G401.6 (cell line): Measurements from ENCODE around the gene CHST11.

Experiments
- FAIRE-seq: peaks from 2 replicates; lab custom pipeline; 2012; peaks lifted over from hg19 to GRCh38; lab: Jason Lieb, UNC

CHST11 gene

GRCh38 chr12:104482748-104483147 lies 26.0 kb downstream of the CHST11 start:
- no peak for FAIRE-seq

GRCh38 chr12:104484079-104484478 lies 27.3 kb downstream of the CHST11 start:
- FAIRE-seq, result no peak

GRCh38 chr12:104485651-104486362 lies 29.1 kb downstream of the CHST11 start:
- FAIRE-seq, result no peak

DNA sequence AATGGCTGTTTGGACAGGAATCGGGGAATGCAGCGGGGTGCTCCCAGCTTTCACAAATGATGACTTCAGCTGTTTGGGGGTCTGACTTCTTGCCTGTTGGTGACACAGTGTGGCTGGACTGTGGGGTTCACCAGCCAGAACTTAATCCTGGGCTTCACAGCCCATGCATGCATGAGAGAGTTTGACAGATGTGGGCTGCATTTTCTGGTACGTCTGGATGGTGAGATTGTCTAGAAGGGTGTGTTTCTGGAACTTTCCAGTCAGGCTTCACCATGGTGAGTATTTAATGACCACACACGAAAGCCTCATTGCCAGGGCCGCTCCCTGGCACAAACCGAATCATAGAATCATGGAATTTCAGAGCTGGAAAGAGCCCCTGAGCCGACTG lies 29.6 kb downstream of the CHST11 start:
- FAIRE-seq, result no peak

GRCh38 chr12:104486943-104487819 lies 30.4 kb downstream of the CHST11 start:
- FAIRE-seq, result no peak

- no peak for FAIRE-seq
Observed at GRCh38 chr12:104488374-104488773, 31.6 kb downstream of the CHST11 start.

GRCh38 chr12:104490186-104490585 lies 33.4 kb downstream of the CHST11 start:
- FAIRE-seq, result no peak

- no peak for FAIRE-seq
Observed at GRCh38 chr12:104490850-104491249, 34.1 kb downstream of the CHST11 start.

GRCh38 chr12:104493496-104493895 lies 36.7 kb downstream of the CHST11 start:
- no peak for FAIRE-seq

DNA sequence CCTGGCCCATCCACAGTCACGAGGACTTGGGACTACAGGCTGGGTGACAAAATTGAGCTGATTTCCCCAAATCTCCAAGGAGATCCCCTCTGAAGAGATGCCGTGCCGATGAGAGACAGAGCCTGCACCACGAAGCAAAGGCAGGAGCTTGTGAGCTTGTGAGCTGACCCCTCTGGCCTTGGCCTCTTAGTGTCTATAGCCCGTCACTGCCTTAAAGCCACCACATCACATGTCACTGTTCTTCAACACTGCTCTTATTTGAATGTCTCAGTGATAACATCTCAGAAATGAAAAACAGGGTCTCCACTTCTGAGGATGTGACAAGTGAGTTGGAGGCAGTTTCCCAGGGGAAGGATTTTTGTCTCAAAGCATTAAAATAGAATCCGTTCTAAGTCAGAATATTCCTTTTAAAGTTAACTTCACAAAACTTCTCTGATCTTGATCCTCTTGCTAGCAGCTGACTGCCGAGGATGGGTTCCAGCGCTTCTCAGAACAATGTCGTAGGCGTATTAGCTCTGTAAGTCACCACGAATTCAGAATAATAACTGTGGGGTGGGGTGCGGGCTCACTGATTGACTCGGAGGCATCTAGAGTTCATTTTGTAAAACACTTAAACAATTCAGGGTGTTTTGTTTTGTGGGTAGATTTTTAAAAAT lies 37.5 kb downstream of the CHST11 start:
- FAIRE-seq, result no peak

GRCh38 chr12:104494793-104495158 lies 38.0 kb downstream of the CHST11 start:
- FAIRE-seq, result no peak

- FAIRE-seq, result no peak
Observed at GRCh38 chr12:104495786-104496185, 39.0 kb downstream of the CHST11 start.

GRCh38 chr12:104496336-104496735 lies 39.6 kb downstream of the CHST11 start:
- no peak for FAIRE-seq

- FAIRE-seq, result no peak
Observed at GRCh38 chr12:104498211-104498801, 41.6 kb downstream of the CHST11 start.

DNA sequence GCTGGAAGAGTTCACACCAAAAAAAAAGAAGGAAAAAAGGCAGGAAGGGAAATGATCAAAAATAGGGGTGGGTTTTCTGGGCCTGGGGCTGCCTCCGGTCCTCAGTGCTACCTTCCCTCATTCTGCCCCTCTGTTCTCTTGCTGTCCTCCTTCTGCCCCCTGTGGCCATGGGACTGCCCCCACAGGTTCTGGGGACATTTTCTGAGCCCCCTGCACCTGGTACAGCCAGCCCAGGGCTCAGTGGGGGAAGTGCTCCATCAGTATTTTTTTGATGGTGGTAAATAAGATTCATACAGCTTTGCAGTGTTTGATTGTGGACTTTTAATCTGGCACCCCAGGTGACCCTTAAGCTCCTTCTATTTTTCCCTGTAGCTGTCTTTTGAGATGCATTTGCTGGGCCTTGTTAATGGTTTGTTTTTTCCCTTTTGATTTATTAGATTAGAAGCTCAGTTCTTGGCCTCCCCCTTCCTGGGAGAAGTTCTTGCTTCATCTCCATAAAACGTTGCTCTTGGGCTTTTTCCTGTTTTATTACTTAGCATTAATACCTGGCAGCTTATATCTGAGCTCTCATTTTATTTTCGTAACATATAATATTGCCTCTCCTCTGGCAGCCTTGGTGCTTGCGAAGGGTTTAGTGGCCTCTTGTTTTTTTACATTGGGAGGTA lies 43.1 kb downstream of the CHST11 start:
- FAIRE-seq, result no peak

GRCh38 chr12:104501115-104501514 lies 44.4 kb downstream of the CHST11 start:
- no peak for FAIRE-seq

DNA sequence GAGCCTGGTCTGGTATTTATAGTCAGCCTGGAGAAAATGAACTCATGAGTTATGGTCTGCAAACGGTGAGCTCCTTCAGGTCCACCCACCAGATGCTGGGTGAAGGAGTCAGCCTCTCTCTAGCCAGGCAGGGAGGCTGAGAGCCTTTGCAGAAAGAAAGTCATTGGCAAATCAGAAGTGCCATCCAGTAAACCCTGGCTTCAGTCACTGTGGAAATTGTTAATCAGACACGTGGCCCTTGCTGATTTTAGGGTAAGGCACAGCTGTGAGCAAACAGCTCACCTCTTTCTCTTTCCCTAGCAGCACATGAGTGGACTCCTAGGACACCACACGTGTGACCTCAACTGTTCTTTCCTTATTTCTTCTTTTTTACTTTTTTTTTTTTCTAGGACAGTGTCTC lies 44.9 kb downstream of the CHST11 start:
- no peak for FAIRE-seq

DNA sequence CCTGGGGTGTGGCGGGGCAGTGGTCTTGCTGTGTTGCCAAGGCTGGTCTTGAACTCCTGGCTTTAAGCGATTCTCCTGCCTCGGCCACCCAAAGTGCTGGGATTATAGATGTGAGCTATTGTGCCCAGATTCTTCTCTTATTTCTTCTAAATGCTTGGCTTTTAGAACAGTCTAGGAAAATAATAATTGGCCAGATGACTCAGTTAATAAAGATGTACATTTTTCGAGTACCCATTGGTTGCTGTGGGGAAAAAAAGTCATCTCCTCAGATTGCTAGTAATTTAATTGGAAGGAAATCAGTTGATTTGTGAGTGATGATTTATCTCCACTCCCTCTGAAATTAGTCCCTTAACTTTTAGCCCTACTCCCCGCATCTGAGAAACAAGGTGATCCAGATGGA lies 45.5 kb downstream of the CHST11 start:
- FAIRE-seq, result no peak

- FAIRE-seq, result no peak
Observed at GRCh38 chr12:104502638-104503037, 45.9 kb downstream of the CHST11 start.

DNA sequence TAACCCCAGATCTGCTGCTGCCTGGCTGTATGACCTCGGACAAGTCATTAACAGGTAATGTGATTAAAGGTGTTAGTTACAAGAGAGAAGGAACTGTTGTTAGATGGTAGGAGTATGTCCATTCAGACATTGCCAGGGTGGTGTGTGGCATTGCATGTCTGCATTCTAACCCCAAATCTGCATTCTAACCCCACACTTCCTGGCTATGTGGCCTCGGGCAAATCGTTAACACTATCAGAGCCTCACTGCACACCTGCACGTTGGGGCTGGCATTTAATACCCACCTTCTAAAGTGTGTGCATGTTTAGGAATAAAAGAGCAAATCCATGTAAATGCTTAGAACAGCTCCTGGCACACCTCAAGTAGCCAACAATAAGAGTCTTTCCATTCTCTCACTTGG lies 46.4 kb downstream of the CHST11 start:
- FAIRE-seq, result no peak

DNA sequence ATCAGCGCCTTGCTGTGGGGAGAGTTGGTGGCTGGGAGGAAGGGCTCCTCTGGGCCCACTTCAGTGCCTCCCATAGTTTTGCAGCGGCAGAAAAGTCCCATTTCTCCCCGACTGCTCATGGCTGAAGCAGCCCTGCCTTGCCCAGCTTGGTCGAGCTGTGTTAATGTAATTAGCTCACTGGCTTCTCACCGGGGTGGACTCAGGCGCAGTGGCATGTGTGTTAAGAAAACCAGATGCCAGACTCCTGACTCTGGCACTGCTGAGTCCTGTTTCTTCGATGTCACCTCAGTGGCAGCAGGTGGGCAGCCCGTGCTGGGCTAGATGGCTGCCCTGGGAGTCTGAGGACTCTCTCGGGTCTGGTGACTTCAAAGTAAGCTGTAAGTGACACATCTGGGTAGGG lies 47.4 kb downstream of the CHST11 start:
- FAIRE-seq, result no peak

GRCh38 chr12:104505095-104505818 lies 48.5 kb downstream of the CHST11 start:
- no peak for FAIRE-seq
